ENCODE measurements around the gene RNF213.

DNA sequence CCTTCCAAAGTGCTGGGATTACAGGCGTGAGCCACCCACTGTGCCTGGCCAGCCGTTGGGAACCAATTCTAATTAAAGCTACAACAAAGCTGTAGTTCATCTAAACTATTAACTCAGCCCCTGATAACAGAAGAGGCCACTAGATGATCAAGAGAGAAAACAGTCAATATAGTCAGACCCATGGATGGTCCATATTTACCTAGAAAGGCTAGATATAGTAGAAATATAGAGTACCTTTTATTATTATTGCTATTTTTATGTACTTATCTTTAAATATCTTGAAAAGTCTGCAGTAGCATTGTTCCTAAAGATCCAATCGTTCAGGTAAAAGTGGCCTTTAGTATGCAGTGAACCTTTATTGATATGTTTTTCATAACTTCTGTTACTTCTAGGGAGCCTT lies 43.2 kb downstream of the RNF213 start:
- TF ChIP-seq, protein P1, sequence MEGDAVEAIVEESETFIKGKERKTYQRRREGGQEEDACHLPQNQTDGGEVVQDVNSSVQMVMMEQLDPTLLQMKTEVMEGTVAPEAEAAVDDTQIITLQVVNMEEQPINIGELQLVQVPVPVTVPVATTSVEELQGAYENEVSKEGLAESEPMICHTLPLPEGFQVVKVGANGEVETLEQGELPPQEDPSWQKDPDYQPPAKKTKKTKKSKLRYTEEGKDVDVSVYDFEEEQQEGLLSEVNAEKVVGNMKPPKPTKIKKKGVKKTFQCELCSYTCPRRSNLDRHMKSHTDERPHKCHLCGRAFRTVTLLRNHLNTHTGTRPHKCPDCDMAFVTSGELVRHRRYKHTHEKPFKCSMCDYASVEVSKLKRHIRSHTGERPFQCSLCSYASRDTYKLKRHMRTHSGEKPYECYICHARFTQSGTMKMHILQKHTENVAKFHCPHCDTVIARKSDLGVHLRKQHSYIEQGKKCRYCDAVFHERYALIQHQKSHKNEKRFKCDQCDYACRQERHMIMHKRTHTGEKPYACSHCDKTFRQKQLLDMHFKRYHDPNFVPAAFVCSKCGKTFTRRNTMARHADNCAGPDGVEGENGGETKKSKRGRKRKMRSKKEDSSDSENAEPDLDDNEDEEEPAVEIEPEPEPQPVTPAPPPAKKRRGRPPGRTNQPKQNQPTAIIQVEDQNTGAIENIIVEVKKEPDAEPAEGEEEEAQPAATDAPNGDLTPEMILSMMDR (IDR thresholded peaks at IDR 0.05 in 2 of 3, conservative IDR thresholded peaks at IDR 0.05 in 1 of 3; ENCODE audit: borderline replicate concordance in 1 of 3, insufficient read depth in 1 of 3, low read depth in 2 of 3, low read length in 2 of 3), result no peak
- TF ChIP-seq POLR2AphosphoS5 (IDR thresholded peaks at IDR 0.05; ENCODE audit: low read depth, low read length) (no peak), EZH2phosphoT487 (IDR thresholded peaks at IDR 0.05; ENCODE audit: borderline replicate concordance) (no peak)
- TF ChIP-seq, protein P2, sequence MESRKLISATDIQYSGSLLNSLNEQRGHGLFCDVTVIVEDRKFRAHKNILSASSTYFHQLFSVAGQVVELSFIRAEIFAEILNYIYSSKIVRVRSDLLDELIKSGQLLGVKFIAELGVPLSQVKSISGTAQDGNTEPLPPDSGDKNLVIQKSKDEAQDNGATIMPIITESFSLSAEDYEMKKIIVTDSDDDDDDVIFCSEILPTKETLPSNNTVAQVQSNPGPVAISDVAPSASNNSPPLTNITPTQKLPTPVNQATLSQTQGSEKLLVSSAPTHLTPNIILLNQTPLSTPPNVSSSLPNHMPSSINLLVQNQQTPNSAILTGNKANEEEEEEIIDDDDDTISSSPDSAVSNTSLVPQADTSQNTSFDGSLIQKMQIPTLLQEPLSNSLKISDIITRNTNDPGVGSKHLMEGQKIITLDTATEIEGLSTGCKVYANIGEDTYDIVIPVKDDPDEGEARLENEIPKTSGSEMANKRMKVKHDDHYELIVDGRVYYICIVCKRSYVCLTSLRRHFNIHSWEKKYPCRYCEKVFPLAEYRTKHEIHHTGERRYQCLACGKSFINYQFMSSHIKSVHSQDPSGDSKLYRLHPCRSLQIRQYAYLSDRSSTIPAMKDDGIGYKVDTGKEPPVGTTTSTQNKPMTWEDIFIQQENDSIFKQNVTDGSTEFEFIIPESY (IDR thresholded peaks at IDR 0.05; ENCODE audit: extremely low read depth, insufficient replicate concordance, low read length), result no peak
